Stomach smooth muscle (tissue), 2 donors: ENCODE measurements around the gene GAS2L1.
"Not testable (repeated sequence)": the region's sequence is repeated elsewhere in the genome, so short reads cannot be mapped to it uniquely, and the experiment has no call there.

Source experiments
- H3K27ac ChIP-seq: one replicate; pipeline ENCODE4 v1.7.0; 2013; ENCODE audit warnings: mild to moderate bottlenecking, low read length, inconsistent platforms
- H3K27me3 ChIP-seq, 2 donors: one replicate each; pipeline ENCODE4 v1.7.0; 2013; ENCODE audit warnings: low read length in 2 of 2; ENCODE audit not compliant: insufficient read depth in 2 of 2, control insufficient read depth in 1 of 2
- H3K36me3 ChIP-seq, 2 donors: one replicate each; pipeline ENCODE4 v1.7.0; 2013; ENCODE audit warnings: low read length in 2 of 2; ENCODE audit not compliant: control insufficient read depth in 2 of 2, insufficient read depth in 2 of 2
- H3K4me1 ChIP-seq: one replicate; pipeline ENCODE4 v1.7.0; 2013; ENCODE audit warnings: low read length; ENCODE audit not compliant: control insufficient read depth, insufficient read depth
- H3K4me3 ChIP-seq, 2 donors: one replicate each; pipeline ENCODE4 v1.7.0; 2013; ENCODE audit warnings: low read length in 2 of 2
- H3K9ac ChIP-seq, 2 donors: one replicate each; pipeline ENCODE4 v1.7.0; 2013; ENCODE audit warnings: low read length in 2 of 2, mild to moderate bottlenecking in 1 of 2
- H3K9me3 ChIP-seq, 2 donors: one replicate each; pipeline ENCODE4 v1.7.0; 2013; ENCODE audit warnings: low read length in 2 of 2; ENCODE audit not compliant: control insufficient read depth in 2 of 2
- donor health status: healthy.
- donor health status: Pancreatic carcinoma.

GAS2L1 gene

GRCh38 chr22:29343313-29343805 lies 36.9 kb downstream of the GAS2L1 start:
- peaks cover 23% of the 10 kb centered on the region for H3K4me1 ChIP-seq

GRCh38 chr22:29344137-29344536 lies 37.7 kb downstream of the GAS2L1 start:
- Histone ChIP-seq H3K27me3 (no peaks in the 10 kb centered on the region), H3K9me3 (no peaks in the 10 kb centered on the region), H3K27ac (no peak overlapping the region), H3K4me3 (no peak overlapping the region), H3K36me3 (peaks cover 43 to 50% of the 10 kb centered on the region in 2 donors), H3K9ac (no peak overlapping the region), H3K4me1 (peaks cover 23% of the 10 kb centered on the region)

More at GRCh38 chr22:29343313-29343805, 36.9 kb downstream of the GAS2L1 start:
- Histone ChIP-seq H3K9me3 (no peaks in the 10 kb centered on the region), H3K9ac (no peak overlapping the region), H3K27ac (no peak overlapping the region), H3K27me3 (no peaks in the 10 kb centered on the region), H3K36me3 (peaks cover 41 to 50% of the 10 kb centered on the region in 2 donors), H3K4me3 (no peak overlapping the region)

- not testable (repeated sequence) for H3K4me3 ChIP-seq, H3K27me3 ChIP-seq, H3K27ac ChIP-seq, H3K9ac ChIP-seq, H3K9me3 ChIP-seq
- Histone ChIP-seq H3K36me3 (peaks cover 45 to 52% of the 10 kb centered on the region in 2 donors), H3K4me1 (peaks cover 23% of the 10 kb centered on the region)
Measured at GRCh38 chr22:29344889-29345288, 38.4 kb downstream of the GAS2L1 start.

GRCh38 chr22:29345932-29346331 lies 39.5 kb downstream of the GAS2L1 start:
- H3K27ac ChIP-seq = no peak overlapping the region
- H3K4me3 ChIP-seq = no peak overlapping the region
- peaks cover 23% of the 10 kb centered on the region for H3K4me1 ChIP-seq
- no peaks in the 10 kb centered on the region for H3K9me3 ChIP-seq
- H3K27me3 ChIP-seq = no peaks in the 10 kb centered on the region
- H3K36me3 ChIP-seq = peaks cover 46 to 53% of the 10 kb centered on the region in 2 donors
- H3K9ac ChIP-seq = no peak overlapping the region

- no peaks in the 10 kb centered on the region for H3K27me3 ChIP-seq
- peaks cover 48 to 52% of the 10 kb centered on the region in 2 donors for H3K36me3 ChIP-seq
- no peak overlapping the region for H3K9ac ChIP-seq
- H3K4me1 ChIP-seq = peaks cover 23% of the 10 kb centered on the region
- H3K4me3 ChIP-seq = no peak overlapping the region
- H3K9me3 ChIP-seq = no peaks in the 10 kb centered on the region
- H3K27ac ChIP-seq = no peak overlapping the region
Measured at GRCh38 chr22:29346659-29347058, 40.2 kb downstream of the GAS2L1 start.

- H3K9me3 ChIP-seq = no peaks in the 10 kb centered on the region
- H3K4me3 ChIP-seq = no peak overlapping the region
- H3K9ac ChIP-seq = no peak overlapping the region
- peaks cover 49 to 57% of the 10 kb centered on the region in 2 donors for H3K36me3 ChIP-seq
- H3K4me1 ChIP-seq = peaks cover 21% of the 10 kb centered on the region
- H3K27ac ChIP-seq = no peak overlapping the region
- H3K27me3 ChIP-seq = no peaks in the 10 kb centered on the region
Measured at GRCh38 chr22:29348041-29348440, 41.6 kb downstream of the GAS2L1 start.

GRCh38 chr22:29348956-29349355 lies 42.5 kb downstream of the GAS2L1 start:
- Histone ChIP-seq H3K4me3 (no peak overlapping the region), H3K4me1 (peaks cover 14% of the 10 kb centered on the region), H3K9me3 (no peaks in the 10 kb centered on the region), H3K27me3 (no peaks in the 10 kb centered on the region), H3K9ac (no peak overlapping the region), H3K27ac (no peak overlapping the region), H3K36me3 (peaks cover 52 to 66% of the 10 kb centered on the region in 2 donors)

- Histone ChIP-seq H3K9ac (peak overlapping the region in 1 of 2 donors; percentile 29), H3K27ac (no peak overlapping the region), H3K4me3 (no peak overlapping the region), H3K9me3 (no peaks in the 10 kb centered on the region), H3K27me3 (no peaks in the 10 kb centered on the region), H3K4me1 (peaks cover 5% of the 10 kb centered on the region), H3K36me3 (peaks cover 63 to 82% of the 10 kb centered on the region in 2 donors)
Measured at GRCh38 chr22:29351042-29351441, 44.6 kb downstream of the GAS2L1 start.

GRCh38 chr22:29351891-29352290 lies 45.4 kb downstream of the GAS2L1 start:
- Histone ChIP-seq H3K27ac (no peak overlapping the region), H3K27me3 (no peaks in the 10 kb centered on the region), H3K36me3 (peaks cover 66 to 83% of the 10 kb centered on the region in 2 donors), H3K4me3 (no peak overlapping the region), H3K4me1 (no peaks in the 10 kb centered on the region), H3K9me3 (no peaks in the 10 kb centered on the region), H3K9ac (no peak overlapping the region)

GRCh38 chr22:29352778-29353177 lies 46.3 kb downstream of the GAS2L1 start:
- Histone ChIP-seq H3K27me3 (no peaks in the 10 kb centered on the region), H3K36me3 (peaks cover 59 to 81% of the 10 kb centered on the region in 2 donors), H3K9me3 (no peaks in the 10 kb centered on the region), H3K27ac (no peak overlapping the region), H3K4me1 (no peaks in the 10 kb centered on the region), H3K9ac (no peak overlapping the region), H3K4me3 (no peak overlapping the region)

- no peaks in the 10 kb centered on the region for H3K27me3 ChIP-seq
- H3K4me1 ChIP-seq = no peaks in the 10 kb centered on the region
- peaks cover 58 to 80% of the 10 kb centered on the region in 2 donors for H3K36me3 ChIP-seq
- H3K9me3 ChIP-seq = no peaks in the 10 kb centered on the region
- no peak overlapping the region for H3K4me3 ChIP-seq
- no peak overlapping the region for H3K27ac ChIP-seq
- H3K9ac ChIP-seq = no peak overlapping the region
Measured at GRCh38 chr22:29353286-29353685, 46.8 kb downstream of the GAS2L1 start.
